WERI-Rb-1 (cell line): Measurements from ENCODE around the gene SPIRE1.

Experiments
- DNase-seq: peaks from one replicate; pipeline ENCODE4 v3.0.0-alpha.2; 2020
- H3K27ac ChIP-seq: fragments of 250-450 bp; sonication (Bioruptor Pico); 2 replicates; pipeline ENCODE4 v1.5.1; 2020; ENCODE audit warnings: mild to moderate bottlenecking, moderate library complexity
- H3K27me3 ChIP-seq: fragments of 250-450 bp; sonication (Bioruptor Pico); 2 replicates; pipeline ENCODE4 v1.5.1; 2021; ENCODE audit warnings: mild to moderate bottlenecking, low read depth, moderate library complexity; ENCODE audit not compliant: insufficient read depth, severe bottlenecking
- H3K36me3 ChIP-seq: fragments of 250-450 bp; sonication (Bioruptor Pico); 2 replicates; pipeline ENCODE4 v1.5.1; 2020; ENCODE audit warnings: mild to moderate bottlenecking, moderate library complexity
- H3K4me3 ChIP-seq: 2 replicates; pipeline ENCODE4 v1.5.1; 2011; ENCODE audit warnings: low read depth, mild to moderate bottlenecking, control low read depth, low read length
- H3K9me3 ChIP-seq: fragments of 250-450 bp; sonication (Bioruptor Pico); 2 replicates; pipeline ENCODE4 v1.5.1; 2021; ENCODE audit warnings: mild to moderate bottlenecking, moderate library complexity; ENCODE audit not compliant: severe bottlenecking
- CTCF ChIP-seq: IDR thresholded peaks from 2 replicates; pipeline ENCODE4 v1.5.1; 2011; ENCODE audit warnings: low read depth, mild to moderate bottlenecking, control low read depth, inconsistent platforms, low read length

Gene SPIRE1

GRCh38 chr18:12520442-12520992 is 137.4 kb downstream of the SPIRE1 start:
- no peaks in the 10 kb centered on the region for H3K9me3 ChIP-seq
- no peak for TF ChIP-seq CTCF
- H3K27ac ChIP-seq, result no peak overlapping the region
- H3K36me3 ChIP-seq, result no peaks in the 10 kb centered on the region
- no peak overlapping the region for H3K4me3 ChIP-seq
- no peaks in the 10 kb centered on the region for H3K27me3 ChIP-seq
- no peak for DNase-seq

GRCh38 chr18:12518832-12519531 is 138.9 kb downstream of the SPIRE1 start:
- Histone ChIP-seq H3K27me3 (no peaks in the 10 kb centered on the region), H3K36me3 (no peaks in the 10 kb centered on the region), H3K4me3 (no peak overlapping the region), H3K27ac (no peak overlapping the region), H3K9me3 (no peaks in the 10 kb centered on the region)
- DNase-seq, result no peak
- TF ChIP-seq CTCF, result no peak

GRCh38 chr18:12518326-12518725 is 139.6 kb downstream of the SPIRE1 start:
- Histone ChIP-seq H3K27ac (no peak overlapping the region), H3K4me3 (no peak overlapping the region), H3K36me3 (no peaks in the 10 kb centered on the region), H3K27me3 (no peaks in the 10 kb centered on the region), H3K9me3 (no peaks in the 10 kb centered on the region)
- DNase-seq, result no peak
- TF ChIP-seq CTCF, result no peak

GRCh38 chr18:12517142-12517825 is 140.6 kb downstream of the SPIRE1 start:
- Histone ChIP-seq H3K27ac (no peak overlapping the region), H3K27me3 (no peaks in the 10 kb centered on the region), H3K4me3 (no peak overlapping the region), H3K36me3 (no peaks in the 10 kb centered on the region), H3K9me3 (no peaks in the 10 kb centered on the region)
- no peak for DNase-seq
- TF ChIP-seq CTCF, result no peak

- Histone ChIP-seq H3K36me3 (peaks cover 9% of the 10 kb centered on the region), H3K27me3 (no peaks in the 10 kb centered on the region), H3K9me3 (no peaks in the 10 kb centered on the region), H3K27ac (no peak overlapping the region), H3K4me3 (no peak overlapping the region)
- DNase-seq, result no peak
- no peak for TF ChIP-seq CTCF
Observed at GRCh38 chr18:12516049-12516630, 141.8 kb downstream of the SPIRE1 start.
